ENCODE data around the gene EIF2S3.
"Not testable (repeated sequence)": the region's sequence is repeated elsewhere in the genome, so short reads cannot be mapped to it uniquely, and the experiment has no call there.

EIF2S3 gene

GRCh38 chrX:24054182-24055042 is at the start of gene EIF2S3:
EIF2S3 (plus strand) TSS chrX:24054956; CDS start chrX:24054969, 13 bp downstream.
- peak; percentile 82 for DNase-seq (ENCODE audit: low read depth)

DNA sequence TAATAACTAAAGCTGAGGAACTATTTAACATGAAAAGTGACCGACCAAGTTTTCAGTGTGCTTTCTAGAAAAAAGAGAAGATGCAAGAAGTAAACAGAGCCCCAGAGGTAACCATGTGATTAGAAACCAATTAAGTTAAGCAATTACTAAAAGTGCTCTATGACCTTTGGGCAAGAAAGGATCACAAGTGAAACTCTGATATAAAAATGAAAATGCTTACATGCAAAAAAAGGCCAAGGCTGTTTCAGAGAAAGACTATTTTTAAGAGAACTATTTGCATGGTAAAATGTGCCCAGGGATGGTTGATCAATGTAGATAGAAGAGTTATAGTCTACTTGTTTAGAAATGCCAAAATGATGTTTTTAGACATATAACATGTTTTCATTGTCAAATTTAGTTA is 49.7 kb upstream of the EIF2S3 start:
- DNase-seq (ENCODE audit: low read depth) = no peak

DNA sequence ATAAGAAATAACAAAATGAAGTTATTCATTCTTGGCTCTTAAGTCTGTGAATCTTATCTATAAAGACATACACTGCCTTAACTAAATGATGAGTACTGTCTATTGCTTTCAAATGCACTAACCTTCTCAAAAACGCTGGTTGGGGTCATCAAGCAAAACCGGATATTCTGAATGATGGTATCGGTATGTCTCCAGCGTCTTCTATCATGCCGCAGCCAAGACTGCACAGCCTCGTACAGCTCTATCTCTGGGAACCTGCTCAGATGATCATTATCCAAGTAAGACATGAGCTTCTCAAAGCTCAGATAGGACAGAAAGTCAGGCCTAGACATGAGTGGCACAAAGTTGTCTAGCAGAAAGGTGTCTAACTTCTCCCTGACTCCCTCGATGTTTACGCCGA is 48.9 kb upstream of the EIF2S3 start:
- no peak for DNase-seq (ENCODE audit: low read depth)

GRCh38 chrX:24012266-24012665 is 42.5 kb upstream of the EIF2S3 start:
- DNase-seq (ENCODE audit: low read depth) = no peak

- DNase-seq (ENCODE audit: low read depth) = no peak
Measured at GRCh38 chrX:24014388-24015018, 40.3 kb upstream of the EIF2S3 start.

DNA sequence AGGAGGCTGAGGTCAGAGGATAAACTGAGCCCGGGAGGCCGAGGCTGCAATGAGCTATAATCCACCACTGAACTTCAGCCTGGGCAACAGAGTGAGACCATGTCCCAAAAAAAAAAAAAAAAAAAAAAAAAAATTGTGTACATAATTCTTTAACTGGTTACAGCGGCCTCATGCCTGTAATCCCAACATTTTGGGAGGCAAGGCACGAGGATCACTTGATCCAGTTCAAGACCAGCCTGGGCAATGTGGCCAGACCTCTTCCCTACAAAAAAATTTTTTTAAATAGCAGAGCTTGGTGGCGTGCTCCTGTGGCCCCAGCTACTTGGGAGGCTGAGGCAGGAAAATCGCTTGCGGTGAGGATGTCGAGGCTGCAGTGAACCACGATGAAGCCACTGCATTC is 37.1 kb upstream of the EIF2S3 start:
- no peak for DNase-seq (ENCODE audit: low read depth)

DNA sequence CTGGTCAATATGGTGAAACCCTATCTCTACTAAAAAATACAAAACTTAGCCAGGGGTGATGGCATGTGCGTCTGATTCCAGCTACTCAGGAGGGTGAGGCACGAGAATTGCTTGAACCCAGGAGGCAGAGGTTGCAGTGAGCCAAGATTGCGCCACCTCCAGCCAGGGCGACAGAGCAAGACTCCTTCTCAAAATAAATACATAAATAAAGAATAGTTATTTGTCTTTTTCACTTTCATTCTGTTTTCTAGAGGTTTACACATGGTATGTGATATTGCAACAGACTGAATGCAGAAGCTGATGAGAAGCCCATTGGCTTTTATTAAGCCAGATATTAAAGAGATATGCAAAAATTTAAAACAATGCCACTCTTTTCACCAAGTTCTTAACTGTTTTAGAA is 35.9 kb upstream of the EIF2S3 start:
- DNase-seq (ENCODE audit: low read depth) = no peak

DNA sequence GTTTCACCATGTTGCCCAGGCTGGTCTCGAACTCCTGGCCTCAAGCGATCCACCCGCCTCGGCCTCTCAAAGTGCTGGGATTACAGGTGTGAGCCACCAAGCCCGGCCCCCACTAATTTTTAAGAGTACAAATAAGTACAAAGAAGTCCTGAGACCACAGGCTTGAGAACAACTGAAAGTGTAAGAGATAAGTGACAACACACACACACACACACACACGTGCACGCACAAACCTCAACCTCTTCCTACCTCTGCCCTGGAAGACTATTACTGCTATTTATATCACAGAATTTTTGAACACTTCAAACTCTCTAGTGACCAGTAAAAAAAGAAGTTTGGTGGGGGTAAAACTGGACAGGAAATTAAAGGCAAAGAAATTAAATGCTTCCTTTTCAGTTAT is 35.3 kb upstream of the EIF2S3 start:
- DNase-seq (ENCODE audit: low read depth) = no peak

GRCh38 chrX:24020306-24020876 is 34.4 kb upstream of the EIF2S3 start:
- no peak for DNase-seq (ENCODE audit: low read depth)

DNA sequence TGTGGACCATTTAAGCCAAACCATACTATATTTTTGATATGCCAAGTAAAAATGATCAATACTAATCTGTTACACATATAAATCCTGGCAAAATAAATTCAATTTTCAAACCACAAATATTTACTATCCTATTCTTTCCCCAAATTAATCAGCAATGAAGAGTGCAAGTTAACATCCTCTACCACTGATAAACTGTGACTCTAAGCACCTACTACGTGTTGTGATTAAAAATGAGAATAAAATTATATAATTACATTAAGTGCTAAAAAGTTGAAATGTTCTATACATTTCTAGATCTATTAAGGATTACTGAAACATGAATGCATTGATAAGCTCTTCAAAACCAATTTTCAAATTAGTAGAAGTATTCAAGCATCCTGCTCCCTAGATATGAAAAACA is 31.2 kb upstream of the EIF2S3 start:
- DNase-seq (ENCODE audit: low read depth) = no peak

DNA sequence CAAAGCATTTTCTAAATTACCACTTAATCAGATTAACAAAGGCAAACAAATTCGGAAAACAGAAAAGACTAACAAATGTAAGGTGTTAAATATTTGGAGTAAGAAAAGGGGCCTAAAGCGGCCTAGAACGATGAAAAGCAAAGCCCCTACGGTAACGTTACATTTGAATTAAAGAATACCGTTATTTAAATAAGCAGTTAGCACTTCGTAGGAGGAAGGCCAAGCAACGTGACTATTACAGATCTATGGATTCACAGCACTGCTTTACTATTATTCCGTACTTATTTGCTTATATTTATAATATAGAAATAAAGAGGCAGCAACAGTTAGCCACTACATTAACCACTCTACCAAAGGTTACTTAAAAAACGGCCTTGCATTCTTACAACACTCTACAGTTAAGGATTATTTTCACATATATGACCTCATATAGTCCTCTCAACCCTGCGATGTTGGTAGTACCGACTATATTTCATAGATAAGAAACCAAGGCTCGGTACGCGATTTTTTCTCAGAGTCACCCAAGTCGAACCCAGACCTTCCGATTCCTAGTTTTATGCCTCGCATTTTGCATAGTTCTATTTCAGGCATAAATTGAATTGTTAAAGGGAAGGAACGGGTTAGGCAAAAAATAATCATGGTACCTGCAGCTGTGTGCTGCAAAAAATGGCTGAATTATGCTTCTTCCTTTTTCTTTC is 30.6 kb upstream of the EIF2S3 start:
- no peak for DNase-seq (ENCODE audit: low read depth)

DNA sequence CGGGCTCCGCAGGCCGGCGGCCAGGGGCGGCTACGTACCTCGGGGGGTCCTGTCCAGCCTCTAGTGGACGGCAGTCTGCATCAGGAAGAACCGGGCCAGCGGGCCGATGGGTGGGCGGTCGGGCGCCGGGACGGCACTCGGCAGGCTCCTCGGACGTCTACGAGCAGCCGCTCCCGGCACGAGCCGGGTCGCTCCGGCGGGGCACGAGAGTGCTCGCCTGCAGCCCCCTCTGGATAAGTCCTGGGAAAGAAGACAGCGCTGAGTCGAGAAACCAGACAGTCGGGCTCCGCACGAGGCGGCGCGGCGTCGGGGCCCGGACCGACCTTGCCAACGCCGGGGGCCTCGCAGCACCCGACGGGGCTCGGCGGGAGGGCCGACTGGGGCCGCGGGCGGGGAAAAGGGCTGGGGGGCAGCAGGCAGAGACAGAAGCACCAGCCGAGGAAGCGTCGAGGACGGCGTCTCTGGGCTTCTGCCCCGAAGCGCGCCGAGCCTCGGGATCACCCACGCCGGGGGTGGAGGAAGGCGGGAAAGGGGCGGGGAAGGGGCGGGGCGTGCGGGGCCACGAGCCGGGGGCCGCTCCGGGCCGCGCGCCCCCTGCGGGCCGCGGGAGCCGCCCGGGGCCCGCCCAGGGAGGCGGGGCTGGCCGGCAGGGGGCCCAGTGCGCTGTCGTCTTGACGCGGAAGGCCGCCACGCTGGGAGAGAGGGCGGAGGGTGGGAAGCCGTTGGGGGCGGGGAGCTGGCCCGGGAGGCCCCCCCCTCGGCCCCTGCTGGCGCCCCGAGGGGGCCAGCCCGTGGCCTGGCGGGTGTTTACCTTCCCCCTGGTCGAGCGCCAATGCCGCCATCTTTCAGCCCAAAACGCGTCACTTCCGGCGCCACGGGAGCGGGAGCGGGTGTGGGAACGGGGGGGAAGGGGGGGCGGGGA is 29.7 kb upstream of the EIF2S3 start:
- no peak for DNase-seq (ENCODE audit: low read depth)

DNA sequence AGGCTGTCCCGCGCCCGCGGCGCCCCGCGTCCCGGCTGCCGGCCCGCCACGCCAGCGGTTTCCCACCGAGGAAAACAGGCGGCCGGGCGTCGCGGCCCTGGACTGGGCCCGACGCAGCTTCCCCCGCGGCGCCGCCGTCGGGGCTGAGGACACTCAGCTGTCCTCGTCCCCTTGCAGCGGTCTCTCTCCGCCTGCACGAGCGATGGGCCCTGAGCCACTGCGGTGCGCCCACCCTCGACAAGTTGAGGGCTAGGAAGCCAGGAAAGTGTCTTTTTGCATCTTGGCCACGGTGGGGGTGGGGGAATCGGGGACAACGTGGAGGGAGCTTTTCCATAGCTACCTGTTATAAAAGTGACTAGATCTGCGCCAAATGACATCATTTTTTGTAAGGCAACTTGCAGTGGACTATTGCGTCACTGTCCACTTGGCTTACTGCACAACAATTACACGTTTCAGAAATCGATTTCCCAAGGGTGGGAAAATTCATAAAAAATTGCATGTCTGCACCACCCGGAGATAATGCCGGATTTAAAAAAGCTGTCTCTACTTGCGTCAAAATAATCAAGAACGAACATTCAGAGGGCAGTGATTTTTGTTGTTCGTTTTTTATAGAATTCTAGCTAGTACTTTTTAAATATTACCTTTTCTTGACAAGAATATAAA is 28.9 kb upstream of the EIF2S3 start:
- no peak for DNase-seq (ENCODE audit: low read depth)

GRCh38 chrX:24026432-24026831 is 28.3 kb upstream of the EIF2S3 start:
- DNase-seq (ENCODE audit: low read depth) = no peak

- DNase-seq (ENCODE audit: low read depth) = no peak
Measured at GRCh38 chrX:24027086-24027485, 27.7 kb upstream of the EIF2S3 start, which contains the start of gene KLHL15. KLHL15 (minus strand) TSS chrX:24027186; CDS start chrX:24006693, 20,493 bp downstream.

- no peak for DNase-seq (ENCODE audit: low read depth)
Measured at GRCh38 chrX:24027985-24028384, 26.8 kb upstream of the EIF2S3 start.

DNA sequence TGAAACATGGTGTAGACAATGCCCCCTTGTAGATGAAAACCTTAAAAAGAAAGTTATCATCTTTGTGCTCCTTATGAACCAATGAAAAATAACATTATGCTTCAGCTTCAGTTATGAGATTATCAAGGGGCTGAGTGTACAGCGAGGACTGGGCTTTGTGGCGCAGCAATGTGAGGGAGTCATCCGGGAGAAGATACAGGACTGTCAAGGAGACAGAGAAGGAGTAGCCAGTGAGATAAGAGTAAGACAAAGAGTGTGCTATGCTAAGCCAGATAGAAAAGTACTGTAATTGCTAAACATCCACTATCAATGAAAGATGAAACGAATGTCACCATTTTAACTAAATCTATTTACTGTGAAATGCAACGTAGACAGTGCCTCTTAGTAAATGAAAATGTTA is 24.2 kb upstream of the EIF2S3 start:
- DNase-seq (ENCODE audit: low read depth) = no peak

DNA sequence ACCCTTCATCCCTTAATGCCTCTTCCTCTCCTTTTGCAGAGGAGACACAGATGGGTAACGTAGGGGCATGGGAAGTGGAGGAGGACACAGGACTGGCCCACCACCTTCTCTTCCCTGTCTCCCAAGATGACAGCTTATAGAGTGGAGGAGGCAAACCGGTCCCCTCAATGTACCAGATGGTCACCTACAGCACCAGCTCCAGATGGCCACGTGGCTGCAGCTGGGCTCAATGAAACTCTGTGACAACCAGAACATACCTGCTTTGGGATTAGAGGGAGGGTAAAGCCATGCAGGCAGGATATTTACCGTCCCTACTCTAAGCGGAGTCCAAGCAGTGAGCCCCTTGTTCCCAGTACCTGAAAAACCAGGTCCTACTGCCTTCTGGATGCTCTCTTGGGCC is 20.3 kb upstream of the EIF2S3 start:
- no peak for DNase-seq (ENCODE audit: low read depth)

GRCh38 chrX:24037729-24038128 is 17.0 kb upstream of the EIF2S3 start:
- no peak for DNase-seq (ENCODE audit: low read depth)

GRCh38 chrX:24046060-24046459 is 8.7 kb upstream of the EIF2S3 start:
- not testable (repeated sequence) for DNase-seq (ENCODE audit: low read depth)

GRCh38 chrX:24049643-24050042 is 5.1 kb upstream of the EIF2S3 start:
- not testable (repeated sequence) for DNase-seq (ENCODE audit: low read depth)

Measured in HS-5 (cell line).